H9 (cell line): Measurements from ENCODE around the gene SLC7A4. TPM values are rescaled to one million over a fixed set of nuclear protein-coding genes. Genes with fewer than 3 reads are reported as not detected.

Experiments
- DNase-seq: peaks from one replicate; pipeline ENCODE4 v3.0.0-alpha.2; 2017
- H2AFZ ChIP-seq: one replicate; pipeline ENCODE4 v1.6.1; 2013; ENCODE audit warnings: mild to moderate bottlenecking, low read length, control low read depth, moderate library complexity
- H2AK5ac ChIP-seq: 2 replicates; pipeline ENCODE4 v1.6.1; 2013; ENCODE audit warnings: low read length, control low read depth, mixed read lengths; ENCODE audit not compliant: insufficient read length
- H2BK120ac ChIP-seq: one replicate; pipeline ENCODE4 v1.6.1; 2013; ENCODE audit warnings: low read depth, mild to moderate bottlenecking, low read length, control low read depth, inconsistent platforms; ENCODE audit not compliant: poor library complexity, severe bottlenecking
- H2BK12ac ChIP-seq: 2 replicates; pipeline ENCODE4 v1.6.1; 2013; ENCODE audit warnings: low read length, control low read depth, mixed read lengths, low read depth; ENCODE audit not compliant: insufficient read length
- H2BK15ac ChIP-seq: 2 replicates; pipeline ENCODE4 v1.6.1; 2013; ENCODE audit warnings: low read depth, low read length, control low read depth
- H2BK20ac ChIP-seq: one replicate; pipeline ENCODE4 v1.6.1; 2013; ENCODE audit warnings: low read depth, mild to moderate bottlenecking, low read length, control low read depth, inconsistent platforms; ENCODE audit not compliant: poor library complexity, severe bottlenecking
- H2BK5ac ChIP-seq: 2 replicates; pipeline ENCODE4 v1.6.1; 2013; ENCODE audit warnings: low read length, control low read depth, mixed read lengths; ENCODE audit not compliant: insufficient read length
- H3K14ac ChIP-seq: 2 replicates; pipeline ENCODE4 v1.6.1; 2013; ENCODE audit warnings: low read length, control low read depth; ENCODE audit not compliant: insufficient read depth
- H3K18ac ChIP-seq: 2 replicates; pipeline ENCODE4 v1.6.1; 2013; ENCODE audit warnings: low read depth, mild to moderate bottlenecking, mixed read lengths, low read length, control low read depth; ENCODE audit not compliant: insufficient read length
- H3K23ac ChIP-seq: 2 replicates; pipeline ENCODE4 v1.6.1; 2013; ENCODE audit warnings: low read length, control low read depth, mixed read lengths, low read depth; ENCODE audit not compliant: insufficient read length
- H3K23me2 ChIP-seq: 2 replicates; pipeline ENCODE4 v1.6.1; 2013; ENCODE audit warnings: low read depth, mild to moderate bottlenecking, mixed read lengths, low read length, control low read depth; ENCODE audit not compliant: insufficient read length, poor library complexity, severe bottlenecking
- H3K27ac ChIP-seq: 2 replicates; pipeline ENCODE4 v1.5.1; 2013; ENCODE audit warnings: low read length, control low read depth, mixed read lengths, low read depth; ENCODE audit not compliant: insufficient read length
- H3K27me3 ChIP-seq: 2 replicates; pipeline ENCODE4 v1.6.1; 2013; ENCODE audit warnings: low read length, control low read depth, inconsistent platforms; ENCODE audit not compliant: insufficient read depth
- H3K4ac ChIP-seq: 2 replicates; pipeline ENCODE4 v1.6.1; 2013; ENCODE audit warnings: low read depth, mild to moderate bottlenecking, control low read depth, inconsistent platforms, low read length, moderate library complexity
- H3K4me1 ChIP-seq: 2 replicates; pipeline ENCODE4 v1.6.1; 2013; ENCODE audit warnings: low read length, control low read depth, inconsistent platforms; ENCODE audit not compliant: insufficient read depth
- H3K4me2 ChIP-seq: 2 replicates; pipeline ENCODE4 v1.6.1; 2013; ENCODE audit warnings: low read length, control low read depth, mixed read lengths; ENCODE audit not compliant: insufficient read length, insufficient read depth
- H3K56ac ChIP-seq: 2 replicates; pipeline ENCODE4 v1.6.1; 2013; ENCODE audit warnings: low read depth, mild to moderate bottlenecking, mixed read lengths, low read length, control low read depth; ENCODE audit not compliant: insufficient read length
- H3K79me1 ChIP-seq: 2 replicates; pipeline ENCODE4 v1.6.1; 2013; ENCODE audit warnings: low read depth, mild to moderate bottlenecking, moderate library complexity, low read length, control low read depth, inconsistent platforms; ENCODE audit not compliant: insufficient read depth, poor library complexity, severe bottlenecking
- H3K79me2 ChIP-seq: 2 replicates; pipeline ENCODE4 v1.6.1; 2013; ENCODE audit warnings: low read length, control low read depth, inconsistent platforms; ENCODE audit not compliant: insufficient read depth
- H3K9ac ChIP-seq: 2 replicates; pipeline ENCODE4 v1.6.1; 2013; ENCODE audit warnings: low read length, control low read depth, mixed read lengths; ENCODE audit not compliant: insufficient read length; ENCODE audit errors: extremely low read depth
- H3K9me3 ChIP-seq: one replicate; pipeline ENCODE4 v1.6.1; 2013; ENCODE audit warnings: low read depth, low read length, inconsistent platforms; ENCODE audit not compliant: control insufficient read depth
- H3T11ph ChIP-seq: one replicate; pipeline ENCODE4 v1.6.1; 2013; ENCODE audit warnings: mild to moderate bottlenecking, low read length, control low read depth, inconsistent platforms
- H4K20me1 ChIP-seq: one replicate; pipeline ENCODE4 v1.6.1; 2013; ENCODE audit not compliant: control insufficient read depth, insufficient read length, insufficient read depth
- H4K5ac ChIP-seq: 2 replicates; pipeline ENCODE4 v1.6.1; 2013; ENCODE audit warnings: low read depth, mild to moderate bottlenecking, mixed read lengths, low read length, control low read depth; ENCODE audit not compliant: insufficient read length
- H4K8ac ChIP-seq: replicated peaks from 2 replicates; pipeline ENCODE4 v1.6.1; 2013; ENCODE audit warnings: low read length, control low read depth, mixed read lengths, low read depth; ENCODE audit not compliant: insufficient read length
- H4K91ac ChIP-seq: 2 replicates; pipeline ENCODE4 v1.6.1; 2013; ENCODE audit warnings: low read depth, mild to moderate bottlenecking, moderate library complexity, mixed read lengths, low read length, control low read depth; ENCODE audit not compliant: insufficient read length
- H3K27ac Mint-ChIP-seq, 3 experiments: 2 replicates in 2 of 3; 3 replicates in 1 of 3; pipeline ENCODE4 v1.8.0; 2020 to 2021; ENCODE audit warnings: mixed read lengths in 3 of 3, mild to moderate bottlenecking in 1 of 3, moderate library complexity in 1 of 3
- H3K27me3 Mint-ChIP-seq: 2 replicates; pipeline ENCODE4 v1.8.0; 2021; ENCODE audit warnings: low read depth, mild to moderate bottlenecking, moderate library complexity, mixed read lengths
- H3K36me3 Mint-ChIP-seq, 3 experiments: 2 replicates in 2 of 3; 3 replicates in 1 of 3; pipeline ENCODE4 v1.8.0; 2020 to 2021; ENCODE audit warnings: low read depth in 3 of 3, mixed read lengths in 3 of 3; ENCODE audit not compliant: insufficient read depth in 1 of 3
- H3K4me1 Mint-ChIP-seq, 2 experiments: 2 replicates each; pipeline ENCODE4 v1.8.0; 2020; ENCODE audit warnings: mixed read lengths in 2 of 2
- H3K4me3 Mint-ChIP-seq, 2 experiments: 2 replicates in 1 of 2; 3 replicates in 1 of 2; pipeline ENCODE4 v1.8.0; 2020 to 2021; ENCODE audit warnings: mild to moderate bottlenecking in 2 of 2, mixed read lengths in 2 of 2, moderate library complexity in 1 of 2
- H3K9me3 Mint-ChIP-seq, 2 experiments: 2 replicates in 1 of 2; 3 replicates in 1 of 2; pipeline ENCODE4 v1.8.0; 2020; ENCODE audit warnings: mild to moderate bottlenecking in 2 of 2, mixed read lengths in 2 of 2, moderate library complexity in 1 of 2
- CTCF ChIP-seq: fragments of 200-600 bp; sonication (generic); conservative IDR thresholded peaks from 3 replicates; pipeline ENCODE4 v1.8.0; 2021; ENCODE audit warnings: antibody characterized with exemption, mild to moderate bottlenecking
- WGBS: extraction: QIAGEN DNeasy Blood & Tissue Kit; methylation state at CpG from one replicate; pipeline ENCODE4 v1.1.7; 2013; ENCODE audit warnings: missing lambda C conversion rate, low lambda C conversion rate, mixed read lengths; ENCODE audit not compliant: insufficient read length; ENCODE audit errors: extremely low coverage; 5-methylcytosine and 5-hydroxymethylcytosine counted together
- total RNA-seq: library from RNA; stranded (reverse); gene quantifications from 2 replicates; pipeline ENCODE4 v1.2.1, GENCODE V29; 2021

The SLC7A4 gene
- total RNA-seq, 1 experiment from 2014 or later: 0.09 TPM

- Mint-ChIP-seq H3K4me3 (no peak overlapping the region), H3K36me3 (no peaks in the 10 kb centered on the region), H3K27me3 (peaks cover 45% of the 10 kb centered on the region), H3K4me1 (peaks cover 10 to 24% of the 10 kb centered on the region in 2 experiments), H3K27ac (no peak overlapping the region), H3K9me3 (no peaks in the 10 kb centered on the region)
- H3T11ph ChIP-seq: no peak overlapping the region
- H4K8ac ChIP-seq: no peak overlapping the region
- H4K91ac ChIP-seq: no peak overlapping the region
- DNase-seq: no peak
- no peak overlapping the region for H2BK20ac ChIP-seq
- no peak overlapping the region for H3K27ac ChIP-seq
- no peak overlapping the region for H2AK5ac ChIP-seq
- H3K14ac ChIP-seq: no peak overlapping the region
- H3K27me3 ChIP-seq: peaks cover 3% of the 10 kb centered on the region; the same call in 1 of the 2 replicates
- H3K79me1 ChIP-seq: no peaks in the 10 kb centered on the region
- no peak for TF ChIP-seq CTCF
- no peak overlapping the region for H4K5ac ChIP-seq
- no peak overlapping the region for H3K18ac ChIP-seq
- no peaks in the 10 kb centered on the region for H3K23me2 ChIP-seq
- H3K56ac ChIP-seq: no peak overlapping the region
- no peaks in the 10 kb centered on the region for H4K20me1 ChIP-seq
- WGBS: no CpG with 5 or more reads among the region's 15 CpGs
- H2BK15ac ChIP-seq: no peak overlapping the region
- H3K79me2 ChIP-seq: no peaks in the 10 kb centered on the region
- no peaks in the 10 kb centered on the region; the same call in 1 of the 2 replicates for H3K4me1 ChIP-seq
- H2BK12ac ChIP-seq: no peak overlapping the region
- H3K9me3 ChIP-seq: no peaks in the 10 kb centered on the region
- H3K23ac ChIP-seq: no peak overlapping the region
- H3K4me2 ChIP-seq: no peak overlapping the region
- H2BK5ac ChIP-seq: no peak overlapping the region
- no peak overlapping the region for H3K9ac ChIP-seq
- no peak overlapping the region for H3K4ac ChIP-seq
- H2AFZ ChIP-seq: no peak overlapping the region
- no peak overlapping the region for H2BK120ac ChIP-seq
Observed at GRCh38 chr22:21030032-21030431, 2.3 kb downstream of the SLC7A4 start.
